Renal pelvis (tissue), 12 donors: ENCODE results near the gene RREB1. TPM values are rescaled to one million over a fixed set of nuclear protein-coding genes. Genes with fewer than 3 reads are reported as not detected.
A peak's percentile ranks its signal among the peaks of the same experiment; 100 is the strongest.

Experiments used
- DNase-seq: peaks from one replicate; pipeline ENCODE4 v3.0.0-alpha.2; 2013
- long read RNA-seq, 16 experiments: transcript quantifications; one replicate each; lab custom pipeline, GENCODE V29; 2026
- polyA plus RNA-seq, 3 donors: library from polyadenylated mRNA; unstranded; fragments of 120-200 nt; gene quantifications; one replicate each; pipeline ENCODE4 v1.2.1, GENCODE V29; 2013; ENCODE audit not compliant: insufficient read length in 3 of 3

The RREB1 gene
- polyA plus RNA-seq: 10 to 100 TPM; 21.8 to 29.0 (median 27.5) TPM
- long read RNA-seq, donor 1, partial matches to known transcripts: 49 of 49 reads
- long read RNA-seq, donor 1, other reads (novel, unspliced or antisense): 0 of 49 reads
- long read RNA-seq, donor 2, partial matches to known transcripts: 45 of 46 reads
- long read RNA-seq, donor 2, other reads (novel, unspliced or antisense): 0 of 46 reads
- long read RNA-seq, donor 3, partial matches to known transcripts: 45 of 82 reads
- long read RNA-seq, donor 3, other reads (novel, unspliced or antisense): 37 of 82 reads
- long read RNA-seq, donor 4, full-length matches to known transcripts: 1 of 40 reads
- long read RNA-seq, donor 4, partial matches to known transcripts: 39 of 40 reads
- long read RNA-seq, donor 4, other reads (novel, unspliced or antisense): 0 of 40 reads
- long read RNA-seq, donor 5: 0 reads
- long read RNA-seq, donor 6: 0 reads
- long read RNA-seq, donor 7, partial matches to known transcripts: 0 of 2 reads
- long read RNA-seq, donor 7, other reads (novel, unspliced or antisense): 0 of 2 reads
- long read RNA-seq, donor 8: 0 reads
- long read RNA-seq, donor 9: 0 reads
- long read RNA-seq, donor 10, partial matches to known transcripts: 0 of 1 reads
- long read RNA-seq, donor 10, other reads (novel, unspliced or antisense): 0 of 1 reads
- long read RNA-seq, donor 11, partial matches to known transcripts: 5 of 5 reads
- long read RNA-seq, donor 11, other reads (novel, unspliced or antisense): 0 of 5 reads
- long read RNA-seq, donor 12, partial matches to known transcripts: 87 of 87 reads
- long read RNA-seq, donor 12, other reads (novel, unspliced or antisense): 0 of 87 reads
- long read RNA-seq, donor 13: 0 reads
- long read RNA-seq, donor 14, partial matches to known transcripts: 129 of 129 reads
- long read RNA-seq, donor 14, other reads (novel, unspliced or antisense): 0 of 129 reads
- long read RNA-seq, donor 15: 0 reads
- long read RNA-seq, donor 16: 0 reads

GRCh38 chr6:7107578-7108195, at the start of gene RREB1:
RREB1 (plus strand) TSS chr6:7107961; CDS start chr6:7181912, 73,951 bp downstream.
- DNase-seq: peak; percentile 61

- no peak for DNase-seq
Measured at GRCh38 chr6:7058250-7058923, 49.4 kb upstream of the RREB1 start.

- DNase-seq: no peak
Measured at GRCh38 chr6:7060769-7061516, 46.8 kb upstream of the RREB1 start.

GRCh38 chr6:7062451-7063162, 45.2 kb upstream of the RREB1 start:
- DNase-seq: no peak

GRCh38 chr6:7067305-7067704, 40.5 kb upstream of the RREB1 start:
- DNase-seq: no peak

- DNase-seq: no peak
Measured at GRCh38 chr6:7071405-7071804, 36.4 kb upstream of the RREB1 start.

- DNase-seq: no peak
Measured at GRCh38 chr6:7073082-7073820, 34.5 kb upstream of the RREB1 start.

GRCh38 chr6:7073821-7074525, 33.8 kb upstream of the RREB1 start:
- no peak for DNase-seq

- DNase-seq: no peak
Measured at GRCh38 chr6:7074870-7075269, 32.9 kb upstream of the RREB1 start.

GRCh38 chr6:7075341-7076000, 32.3 kb upstream of the RREB1 start:
- DNase-seq: no peak

- no peak for DNase-seq
Measured at GRCh38 chr6:7077856-7078255, 29.9 kb upstream of the RREB1 start.

GRCh38 chr6:7078856-7079255, 28.9 kb upstream of the RREB1 start:
- no peak for DNase-seq

- no peak for DNase-seq
Measured at GRCh38 chr6:7080311-7080710, 27.4 kb upstream of the RREB1 start.

- DNase-seq: no peak
Measured at GRCh38 chr6:7085911-7086310, 21.9 kb upstream of the RREB1 start.

- DNase-seq: no peak
Measured at GRCh38 chr6:7086488-7086887, 21.3 kb upstream of the RREB1 start.

- no peak for DNase-seq
Measured at GRCh38 chr6:7087066-7087465, 20.7 kb upstream of the RREB1 start.

- DNase-seq: no peak
Measured at GRCh38 chr6:7087491-7087979, 20.2 kb upstream of the RREB1 start.
